Large intestine (tissue), 3 donors: Measurements from ENCODE around the gene ITPRIP. TPM values are rescaled to one million over a fixed set of nuclear protein-coding genes. Genes with fewer than 3 reads are reported as not detected.

ENCODE experiments used
- DNase-seq, 2 donors: peaks; one replicate each; pipeline versions ENCODE4 v3.0.0 to v3.0.0-alpha.2; 2013
- H3K27ac ChIP-seq: one replicate; pipeline ENCODE4 v1.5.1; 2013; ENCODE audit warnings: low read length
- H3K27me3 ChIP-seq: 2 replicates; pipeline ENCODE4 v1.6.1; 2013; ENCODE audit warnings: low read length; ENCODE audit not compliant: control insufficient read depth, insufficient read depth
- H3K36me3 ChIP-seq: 2 replicates; pipeline ENCODE4 v1.6.1; 2013; ENCODE audit warnings: low read length; ENCODE audit not compliant: control insufficient read depth, insufficient read depth
- H3K4me1 ChIP-seq: one replicate; pipeline ENCODE4 v1.6.1; 2013; ENCODE audit warnings: low read length; ENCODE audit not compliant: control insufficient read depth, insufficient read depth
- H3K4me3 ChIP-seq: one replicate; pipeline ENCODE4 v1.5.1; 2013; ENCODE audit warnings: low read length
- H3K9me3 ChIP-seq: one replicate; pipeline ENCODE4 v1.6.1; 2013; ENCODE audit warnings: mild to moderate bottlenecking, low read depth, low read length, moderate library complexity; ENCODE audit not compliant: control insufficient read depth
- WGBS: methylation state at CpG from one replicate; pipeline ENCODE4 v1.1.5; 2013; ENCODE audit warnings: low lambda C conversion rate; ENCODE audit not compliant: insufficient coverage; 5-methylcytosine and 5-hydroxymethylcytosine counted together
- polyA plus RNA-seq: library from polyadenylated mRNA; unstranded; fragments of 120-200 nt; gene quantifications from one replicate; pipeline ENCODE4 v1.2.1, GENCODE V29; 2013

ITPRIP gene
- polyA plus RNA-seq, 1 donor = 4.4 TPM

- H3K9me3 ChIP-seq = no peaks in the 10 kb centered on the region
- peaks cover 4% of the 10 kb centered on the region for H3K4me1 ChIP-seq
- no CpG with 5 or more reads among the region's 13 CpGs for WGBS
- H3K27me3 ChIP-seq = no peaks in the 10 kb centered on the region
- peak in 1 of 2 donors; percentile 35 for DNase-seq
- no peak overlapping the region for H3K4me3 ChIP-seq
- no peaks in the 10 kb centered on the region for H3K36me3 ChIP-seq
- H3K27ac ChIP-seq = peak overlapping the region; percentile 8
These were observed 39.0 kb downstream of the ITPRIP start for GRCh38 chr10:104299031-104299904.

GRCh38 chr10:104297697-104298660, 40.3 kb downstream of the ITPRIP start:
- H3K27me3 ChIP-seq = no peaks in the 10 kb centered on the region
- H3K36me3 ChIP-seq = peaks cover 1% of the 10 kb centered on the region
- WGBS = 100% methylated on average over 1 of the region's 17 CpGs
- peaks cover 4% of the 10 kb centered on the region for H3K4me1 ChIP-seq
- no peak for DNase-seq
- H3K27ac ChIP-seq = no peak overlapping the region
- no peak overlapping the region for H3K4me3 ChIP-seq
- no peaks in the 10 kb centered on the region for H3K9me3 ChIP-seq

- WGBS = no CpG with 5 or more reads among the region's 10 CpGs
- no peak for DNase-seq
- peaks cover 2% of the 10 kb centered on the region for H3K36me3 ChIP-seq
- no peaks in the 10 kb centered on the region for H3K27me3 ChIP-seq
- H3K9me3 ChIP-seq = no peaks in the 10 kb centered on the region
- no peak overlapping the region for H3K4me3 ChIP-seq
- H3K27ac ChIP-seq = no peak overlapping the region
- peaks cover 4% of the 10 kb centered on the region for H3K4me1 ChIP-seq
These were observed 41.4 kb downstream of the ITPRIP start for GRCh38 chr10:104296687-104297436.

- Histone ChIP-seq H3K4me1 (no peaks in the 10 kb centered on the region), H3K27me3 (no peaks in the 10 kb centered on the region), H3K4me3 (no peak overlapping the region), H3K27ac (no peak overlapping the region), H3K36me3 (peaks cover 2% of the 10 kb centered on the region), H3K9me3 (no peaks in the 10 kb centered on the region)
- WGBS = 90% methylated on average over 2 of the region's 5 CpGs
- no peak for DNase-seq
These were observed 44.4 kb downstream of the ITPRIP start for GRCh38 chr10:104293781-104294321.

- no peak for DNase-seq
- H3K27me3 ChIP-seq = no peaks in the 10 kb centered on the region
- no peaks in the 10 kb centered on the region for H3K9me3 ChIP-seq
- no peaks in the 10 kb centered on the region for H3K4me1 ChIP-seq
- H3K27ac ChIP-seq = no peak overlapping the region
- 100% methylated on average over 1 of the region's 2 CpGs for WGBS
- H3K4me3 ChIP-seq = no peak overlapping the region
- peaks cover 2% of the 10 kb centered on the region for H3K36me3 ChIP-seq
These were observed 45.3 kb downstream of the ITPRIP start for GRCh38 chr10:104293011-104293410.

GRCh38 chr10:104291439-104291951, 46.8 kb downstream of the ITPRIP start:
- Histone ChIP-seq H3K27me3 (no peaks in the 10 kb centered on the region), H3K9me3 (no peaks in the 10 kb centered on the region), H3K36me3 (peaks cover 2% of the 10 kb centered on the region), H3K4me3 (no peak overlapping the region), H3K27ac (no peak overlapping the region), H3K4me1 (no peaks in the 10 kb centered on the region)
- DNase-seq = peak; percentile 80 to 83
- no CpG with 5 or more reads among the region's 26 CpGs for WGBS

GRCh38 chr10:104288355-104288754, 49.9 kb downstream of the ITPRIP start:
- Histone ChIP-seq H3K9me3 (no peaks in the 10 kb centered on the region), H3K36me3 (peaks cover 6% of the 10 kb centered on the region), H3K4me3 (no peak overlapping the region), H3K4me1 (no peaks in the 10 kb centered on the region), H3K27me3 (no peaks in the 10 kb centered on the region), H3K27ac (no peak overlapping the region)
- WGBS = no CpG with 5 or more reads among the region's 1 CpG
- no peak for DNase-seq

- Histone ChIP-seq H3K36me3 (peaks cover 8% of the 10 kb centered on the region), H3K27me3 (no peaks in the 10 kb centered on the region), H3K4me1 (no peaks in the 10 kb centered on the region), H3K27ac (no peak overlapping the region), H3K4me3 (no peak overlapping the region), H3K9me3 (no peaks in the 10 kb centered on the region)
- no peak for DNase-seq
- no CpG with 5 or more reads among the region's 2 CpGs for WGBS
These were observed 51.3 kb downstream of the ITPRIP start for GRCh38 chr10:104286939-104287338.

- Histone ChIP-seq H3K36me3 (peaks cover 13% of the 10 kb centered on the region), H3K4me3 (no peak overlapping the region), H3K27ac (no peak overlapping the region), H3K4me1 (no peaks in the 10 kb centered on the region), H3K9me3 (no peaks in the 10 kb centered on the region), H3K27me3 (no peaks in the 10 kb centered on the region)
- whole genome bisulfite sequencing = no CpG with 5 or more reads among the region's 7 CpGs
- DNase-seq = no peak
These were observed 53.4 kb downstream of the ITPRIP start for GRCh38 chr10:104284846-104285245.
